DOHH2 (cell line): ENCODE data around the gene BMP8B.

Experiments
- H3F3A ChIP-seq: fragments of 200-600 bp; sonication (generic), shearing (Covaris generic); 2 replicates; pipeline ENCODE4 v1.6.0; 2016; ENCODE audit warnings: antibody characterized with exemption, mild to moderate bottlenecking; ENCODE audit not compliant: control insufficient read depth, insufficient read depth
- H3K27ac ChIP-seq: fragments of 200-600 bp; sonication (generic); 2 replicates; pipeline ENCODE4 v1.5.1; 2014; ENCODE audit warnings: low read depth, mild to moderate bottlenecking, low read length, moderate library complexity
- H3K27me3 ChIP-seq: fragments of 200-600 bp; sonication (generic); 2 replicates; pipeline ENCODE4 v1.6.1; 2014; ENCODE audit warnings: mild to moderate bottlenecking, low read length, mixed read lengths; ENCODE audit not compliant: control insufficient read depth
- H3K36me3 ChIP-seq: fragments of 200-600 bp; sonication (generic); 2 replicates; pipeline ENCODE4 v1.6.1; 2014; ENCODE audit warnings: mild to moderate bottlenecking, low read length, moderate library complexity, mixed read lengths; ENCODE audit not compliant: control insufficient read depth
- H3K4me1 ChIP-seq: fragments of 200-600 bp; sonication (generic); 2 replicates; pipeline ENCODE4 v1.6.1; 2014; ENCODE audit warnings: mild to moderate bottlenecking, low read length, mixed read lengths; ENCODE audit not compliant: control insufficient read depth
- H3K4me2 ChIP-seq: fragments of 200-600 bp; sonication (generic); 2 replicates; pipeline ENCODE4 v1.6.0; 2014; ENCODE audit warnings: mild to moderate bottlenecking, low read length, moderate library complexity
- H3K4me3 ChIP-seq: fragments of 200-600 bp; sonication (generic); 2 replicates; pipeline ENCODE4 v1.5.1; 2014; ENCODE audit warnings: mild to moderate bottlenecking, low read length, mixed read lengths
- H3K79me2 ChIP-seq: fragments of 200-600 bp; sonication (generic); 2 replicates; pipeline ENCODE4 v1.6.1; 2014; ENCODE audit warnings: mild to moderate bottlenecking, low read length, mixed read lengths; ENCODE audit not compliant: control insufficient read depth
- H3K9me2 ChIP-seq: fragments of 200-600 bp; sonication (generic); replicated peaks from 2 replicates; pipeline ENCODE4 v1.6.1; 2014; ENCODE audit warnings: mild to moderate bottlenecking, low read length, mixed read lengths; ENCODE audit not compliant: control insufficient read depth
- H3K9me3 ChIP-seq: fragments of 200-600 bp; sonication (generic); 2 replicates; pipeline ENCODE4 v1.6.1; 2014; ENCODE audit warnings: antibody characterized with exemption, low read length, mixed read lengths; ENCODE audit not compliant: control insufficient read depth, insufficient read depth
- H4K20me1 ChIP-seq: fragments of 200-600 bp; sonication (generic); 2 replicates; pipeline ENCODE4 v1.6.0; 2014; ENCODE audit warnings: low read depth, mild to moderate bottlenecking, antibody characterized with exemption, low read length, moderate library complexity; ENCODE audit not compliant: control insufficient read depth, insufficient read depth
- CTCF ChIP-seq: fragments of 200-600 bp; sonication (generic); IDR thresholded peaks from one replicate; pipeline ENCODE4 v1.5.1; 2014; ENCODE audit warnings: antibody characterized with exemption, mild to moderate bottlenecking, low read depth, low read length; ENCODE audit not compliant: poor library complexity, severe bottlenecking
- EZH2phosphoT487 ChIP-seq: fragments of 200-600 bp; sonication (generic); IDR thresholded peaks from 2 replicates; pipeline ENCODE4 v1.6.1; 2017; ENCODE audit warnings: borderline replicate concordance, mild to moderate bottlenecking, antibody characterized with exemption, low read length, moderate library complexity, mixed read lengths

Gene BMP8B

GRCh38 chr1:39732730-39733129 is 55.9 kb downstream of the BMP8B start:
- Histone ChIP-seq H3K27me3 (peaks cover 52% of the 10 kb centered on the region), H3K9me2 (no peaks in the 10 kb centered on the region), H3K4me2 (no peak overlapping the region), H3K27ac (no peak overlapping the region), H3F3A (no peaks in the 10 kb centered on the region), H4K20me1 (no peaks in the 10 kb centered on the region), H3K79me2 (no peaks in the 10 kb centered on the region), H3K4me3 (no peak overlapping the region), H3K4me1 (peaks cover 2% of the 10 kb centered on the region; the same call in 1 of the 2 replicates), H3K36me3 (no peaks in the 10 kb centered on the region), H3K9me3 (no peaks in the 10 kb centered on the region)
- TF ChIP-seq EZH2phosphoT487 (no peak), CTCF (no peak)

GRCh38 chr1:39729842-39730241 is 58.8 kb downstream of the BMP8B start:
- Histone ChIP-seq H3K4me3 (no peak overlapping the region), H3F3A (no peaks in the 10 kb centered on the region), H3K36me3 (no peaks in the 10 kb centered on the region), H3K4me2 (no peak overlapping the region), H3K79me2 (no peaks in the 10 kb centered on the region), H4K20me1 (no peaks in the 10 kb centered on the region), H3K9me2 (no peaks in the 10 kb centered on the region), H3K27ac (no peak overlapping the region), H3K9me3 (no peaks in the 10 kb centered on the region), H3K4me1 (peaks cover 8% of the 10 kb centered on the region; the same call in 1 of the 2 replicates), H3K27me3 (peaks cover 65% of the 10 kb centered on the region)
- TF ChIP-seq EZH2phosphoT487 (no peak), CTCF (no peak)

- Histone ChIP-seq H3K27me3 (peaks cover 73% of the 10 kb centered on the region), H3K9me3 (no peaks in the 10 kb centered on the region)
Observed at GRCh38 chr1:39729030-39729429, 59.6 kb downstream of the BMP8B start.

More at GRCh38 chr1:39729030-39729429, 59.6 kb downstream of the BMP8B start:
- Histone ChIP-seq H3K27ac (no peak overlapping the region), H3K9me2 (no peaks in the 10 kb centered on the region), H3K4me1 (peaks cover 8% of the 10 kb centered on the region; the same call in 1 of the 2 replicates), H3F3A (no peaks in the 10 kb centered on the region), H3K79me2 (no peaks in the 10 kb centered on the region), H3K4me2 (no peak overlapping the region), H4K20me1 (no peaks in the 10 kb centered on the region), H3K36me3 (no peaks in the 10 kb centered on the region), H3K4me3 (no peak overlapping the region)
- no peak for TF ChIP-seq EZH2phosphoT487
- TF ChIP-seq CTCF = no peak
